GM18505 (cell line): ENCODE results near the gene MED10.

Experiments
- ATAC-seq: cut with Tn5 transposase; IDR thresholded peaks from one replicate; pipeline ENCODE4 v1.9.1; 2021; ENCODE audit not compliant: unreplicated experiment
- POLR2A ChIP-seq: IDR thresholded peaks from 4 replicates; pipeline ENCODE4 v1.6.1; 2011; ENCODE audit warnings: borderline replicate concordance; ENCODE audit not compliant: insufficient read depth, insufficient read length; ENCODE audit errors: extremely low read depth

MED10 gene

GRCh38 chr5:6377905-6378765, at the start of gene MED10:
TSS of gene MED10 (minus strand) at chr5:6378547. CDS start at chr5:6378483, 64 bp downstream.
- peak; percentile 89 for TF ChIP-seq POLR2A
- ATAC-seq, result peak; percentile 99

GRCh38 chr5:6427694-6428093, 49.3 kb upstream of the MED10 start:
- ATAC-seq, result no peak
- TF ChIP-seq POLR2A, result no peak

GRCh38 chr5:6424700-6425099, 46.4 kb upstream of the MED10 start:
- no peak for ATAC-seq
- TF ChIP-seq POLR2A, result no peak

GRCh38 chr5:6424110-6424659, 45.8 kb upstream of the MED10 start:
- no peak for TF ChIP-seq POLR2A

GRCh38 chr5:6423327-6424109, 45.2 kb upstream of the MED10 start:
- TF ChIP-seq POLR2A, result no peak
- ATAC-seq, result no peak

More at GRCh38 chr5:6424110-6424659, 45.8 kb upstream of the MED10 start:
- ATAC-seq, result no peak

- ATAC-seq, result no peak
- TF ChIP-seq POLR2A, result no peak
Observed at GRCh38 chr5:6419340-6419852, 41.0 kb upstream of the MED10 start.

- no peak for ATAC-seq
- TF ChIP-seq POLR2A, result no peak
Observed at GRCh38 chr5:6418679-6419276, 40.4 kb upstream of the MED10 start.

GRCh38 chr5:6417657-6418056, 39.3 kb upstream of the MED10 start:
- no peak for ATAC-seq
- no peak for TF ChIP-seq POLR2A

GRCh38 chr5:6412811-6413210, 34.5 kb upstream of the MED10 start:
- no peak for ATAC-seq
- TF ChIP-seq POLR2A, result no peak

- no peak for TF ChIP-seq POLR2A
- no peak for ATAC-seq
Observed at GRCh38 chr5:6411141-6411540, 32.8 kb upstream of the MED10 start.

- no peak for ATAC-seq
- no peak for TF ChIP-seq POLR2A
Observed at GRCh38 chr5:6410421-6410820, 32.1 kb upstream of the MED10 start.

- no peak for ATAC-seq
- TF ChIP-seq POLR2A, result no peak
Observed at GRCh38 chr5:6408627-6409446, 30.5 kb upstream of the MED10 start.

- no peak for ATAC-seq
- TF ChIP-seq POLR2A, result no peak
Observed at GRCh38 chr5:6408260-6408596, 29.9 kb upstream of the MED10 start.

- no peak for TF ChIP-seq POLR2A
- ATAC-seq, result no peak
Observed at GRCh38 chr5:6407558-6408259, 29.4 kb upstream of the MED10 start.
